ENCODE data around the gene NDFIP1. TPM values are rescaled to one million over a fixed set of nuclear protein-coding genes. Genes with fewer than 3 reads are reported as not detected.

NDFIP1 gene
- total and polyA plus RNA-seq, 2 of the 8 experiments (the other 6 are each of a cell fraction or from before 2014, with no cell fraction given), result 8.8 to 27.1 TPM

- Histone ChIP-seq H3K4ac (replicated peaks; ENCODE audit: insufficient read length, low read depth, low read length) (no peak overlapping the region), H3K4me3 (ENCODE audit: extremely low read depth in 1 of 4, insufficient read depth in 2 of 4, low read depth in 3 of 4, low read length in 4 of 4) (no peak overlapping the region), H3K36me3 (ENCODE audit: control insufficient read depth in 2 of 4, insufficient read depth in 4 of 4, low read length in 3 of 4) (no peaks in the 10 kb centered on the region), H3K27ac (ENCODE audit: low read depth, low read length) (no peak overlapping the region), H3K79me1 (ENCODE audit: low read depth, low read length) (no peaks in the 10 kb centered on the region), H4K8ac (ENCODE audit: extremely low read depth, insufficient read depth, low read length) (no peak overlapping the region; the same call in 1 of the 2 replicates), H2BK20ac (ENCODE audit: low read length) (peak overlapping the region; percentile 83; the same call in 1 of the 2 replicates), H2AFZ (ENCODE audit: low read length) (no peak overlapping the region), H3K14ac (ENCODE audit: insufficient read length) (no peak overlapping the region), H3K9ac (replicated peaks in 1 of 4; ENCODE audit: extremely low read depth in 1 of 4, low read depth in 3 of 4, low read length in 3 of 4) (no peak overlapping the region), H4K91ac (replicated peaks; ENCODE audit: insufficient read length, low read length) (no peak overlapping the region), H2BK15ac (ENCODE audit: low read length) (no peak overlapping the region), H3K18ac (ENCODE audit: extremely low read depth, low read length) (no peak overlapping the region), H3K4me1 (replicated peaks in 1 of 4; ENCODE audit: control insufficient read depth in 3 of 4, insufficient read depth in 4 of 4, low read length in 3 of 4) (peaks cover 5 to 12% (median 6%) of the 10 kb centered on the region in 4 experiments; a peak in 6 of 7 replicates), H2BK120ac (replicated peaks; ENCODE audit: low read depth, low read length) (no peak overlapping the region), H3K23me2 (ENCODE audit: low read depth, low read length) (no peaks in the 10 kb centered on the region; the same call in 1 of the 2 replicates), H3K23ac (ENCODE audit: insufficient read length) (no peak overlapping the region), H3K4me2 (ENCODE audit: insufficient read depth in 1 of 2, low read depth in 2 of 2, low read length in 2 of 2) (no peak overlapping the region), H4K5ac (ENCODE audit: insufficient read length, low read depth, low read length) (no peak overlapping the region), H3K27me3 (replicated peaks in 1 of 4; ENCODE audit: control insufficient read depth in 3 of 4, extremely low read depth in 1 of 4, insufficient read depth in 3 of 4, low read length in 3 of 4) (no peaks in the 10 kb centered on the region), H3K56ac (replicated peaks; ENCODE audit: insufficient read length, low read depth, low read length) (no peak overlapping the region), H4K20me1 (replicated peaks in 1 of 2; ENCODE audit: control insufficient read depth in 1 of 2, insufficient read depth in 2 of 2, low read length in 2 of 2) (no peaks in the 10 kb centered on the region), H2BK5ac (ENCODE audit: low read depth, low read length) (no peak overlapping the region), H2AK5ac (ENCODE audit: low read depth, low read length) (no peak overlapping the region), H2BK12ac (ENCODE audit: low read depth, low read length) (no peak overlapping the region), H3K9me3 (ENCODE audit: insufficient read depth in 2 of 2, low read depth in 1 of 2, low read length in 1 of 2) (no peaks in the 10 kb centered on the region), H3K79me2 (ENCODE audit: control insufficient read depth in 1 of 2, insufficient read depth in 2 of 2, low read length in 2 of 2) (no peaks in the 10 kb centered on the region)
- ChIA-PET POLR2A (ENCODE audit: partially characterized antibody) (no interaction called here), CTCF (ENCODE audit: partially characterized antibody) (interaction anchor here (0.6 to 2.2 kb wide), 4 partner anchors 13 to 181 kb away, joined by 3 to 6 read pairs (median 4); no protein-coding TSS in a partner anchor)
- no peak for DNase-seq (ENCODE audit: low read depth in 1 of 2, low spot score in 2 of 2)
- 88% methylated on average over 6 of the region's 8 CpGs; no CpG with 5 or more reads in 1 of the 2 experiments for WGBS, 2 experiments (ENCODE audit: extremely low coverage in 1 of 2, insufficient coverage in 1 of 2, insufficient read length in 1 of 2, insufficient replicate concordance in 2 of 2, low coverage in 1 of 2, low lambda C conversion rate in 2 of 2, missing lambda C conversion rate in 1 of 2)
- TF ChIP-seq POLR2AphosphoS5 (IDR thresholded peaks at IDR 0.05; ENCODE audit: low read depth, low read length) (no peak), RXRA (IDR thresholded peaks at IDR 0.05; ENCODE audit: insufficient read depth, low read depth, low read length) (no peak), TAF7 (optimal IDR thresholded peaks at IDR 0.05; ENCODE audit: borderline replicate concordance, low read depth, low read length) (no peak), CHD2 (IDR thresholded peaks at IDR 0.05; ENCODE audit: low read length) (no peak), KDM4A (IDR thresholded peaks at IDR 0.05; ENCODE audit: low read depth, low read length, severe bottlenecking) (no peak), RBBP5 (IDR thresholded peaks at IDR 0.05; ENCODE audit: borderline replicate concordance, low read depth, low read length) (no peak), GTF2F1 (IDR thresholded peaks at IDR 0.05; ENCODE audit: borderline replicate concordance, low read depth, low read length) (no peak), TCF12 (IDR thresholded peaks at IDR 0.05; ENCODE audit: low read depth, low read length) (no peak), RNF2 (IDR thresholded peaks at IDR 0.05; ENCODE audit: borderline replicate concordance, low read depth, low read length, missing control alignments, poor library complexity, severe bottlenecking) (no peak), TAF1 (IDR thresholded peaks at IDR 0.05; ENCODE audit: low read depth, low read length) (no peak), NRF1 (IDR thresholded peaks at IDR 0.05; ENCODE audit: low read depth, low read length) (no peak), POLR2A (IDR thresholded peaks at IDR 0.05; ENCODE audit: control extremely low read depth in 1 of 2, low read depth in 2 of 2, low read length in 2 of 2) (no peak)
- no peak for FAIRE-seq
Observed at GRCh38 chr5:142189813-142190212, 81.2 kb downstream of the NDFIP1 start.
